Osteoblast (primary cell): ENCODE data around the gene VANGL1. TPM values are rescaled to one million over a fixed set of nuclear protein-coding genes. Genes with fewer than 3 reads are reported as not detected.

Source experiments
- DNase-seq: peaks from one replicate; pipeline ENCODE4 v3.0.0; 2011; ENCODE audit warnings: low spot score, mixed read lengths; ENCODE audit not compliant: insufficient read length; ENCODE audit errors: missing footprints
- H2AFZ ChIP-seq: 2 replicates; pipeline ENCODE4 v1.6.0; 2011; ENCODE audit warnings: mild to moderate bottlenecking, low read length
- H3K27ac ChIP-seq: 2 replicates; pipeline ENCODE4 v1.5.1; 2011; ENCODE audit warnings: mild to moderate bottlenecking, low read depth, low read length, moderate library complexity
- H3K27me3 ChIP-seq: 2 replicates; pipeline ENCODE4 v1.6.0; 2012; ENCODE audit warnings: mild to moderate bottlenecking, control low read depth, inconsistent platforms, low read length, moderate library complexity; ENCODE audit not compliant: insufficient read depth
- H3K36me3 ChIP-seq: 2 replicates; pipeline ENCODE4 v1.5.1; 2011; ENCODE audit warnings: mild to moderate bottlenecking, low read length, control low read depth, moderate library complexity; ENCODE audit not compliant: insufficient read depth
- H3K4me1 ChIP-seq: 2 replicates; pipeline ENCODE4 v1.5.1; 2011; ENCODE audit warnings: mild to moderate bottlenecking, low read length, control low read depth, moderate library complexity; ENCODE audit not compliant: insufficient read depth
- H3K4me2 ChIP-seq: 2 replicates; pipeline ENCODE4 v1.6.0; 2011; ENCODE audit warnings: mild to moderate bottlenecking, low read length; ENCODE audit not compliant: insufficient read depth
- H3K4me3 ChIP-seq: fragments of 200-600 bp; sonication (generic); 3 replicates; pipeline ENCODE4 v1.5.1; 2012; ENCODE audit warnings: mild to moderate bottlenecking, low read length, inconsistent platforms; ENCODE audit not compliant: insufficient read depth
- H3K79me2 ChIP-seq: 2 replicates; pipeline ENCODE4 v1.6.0; 2012; ENCODE audit warnings: mild to moderate bottlenecking, low read length, control low read depth, inconsistent platforms; ENCODE audit not compliant: insufficient read depth
- H3K9me3 ChIP-seq: 2 replicates; pipeline ENCODE4 v1.5.1; 2011; ENCODE audit warnings: low read depth, low read length, control low read depth
- H4K20me1 ChIP-seq: 2 replicates; pipeline ENCODE4 v1.6.0; 2012; ENCODE audit warnings: mild to moderate bottlenecking, low read length, control low read depth; ENCODE audit not compliant: insufficient read depth
- total RNA-seq: library from RNA; depleted of rRNA; stranded (reverse); fragments of >200 nt; gene quantifications from 2 replicates; pipeline ENCODE4 v1.2.3, GENCODE V29; 2012
- TF ChIP-seq, protein P1 (sequence below): IDR thresholded peaks from 2 replicates; pipeline ENCODE4 v1.5.1; 2011; ENCODE audit warnings: mild to moderate bottlenecking, low read depth, low read length, moderate library complexity; ENCODE audit errors: extremely low read depth

Gene VANGL1
- total RNA-seq, 1 donor = 11.2 TPM

DNA sequence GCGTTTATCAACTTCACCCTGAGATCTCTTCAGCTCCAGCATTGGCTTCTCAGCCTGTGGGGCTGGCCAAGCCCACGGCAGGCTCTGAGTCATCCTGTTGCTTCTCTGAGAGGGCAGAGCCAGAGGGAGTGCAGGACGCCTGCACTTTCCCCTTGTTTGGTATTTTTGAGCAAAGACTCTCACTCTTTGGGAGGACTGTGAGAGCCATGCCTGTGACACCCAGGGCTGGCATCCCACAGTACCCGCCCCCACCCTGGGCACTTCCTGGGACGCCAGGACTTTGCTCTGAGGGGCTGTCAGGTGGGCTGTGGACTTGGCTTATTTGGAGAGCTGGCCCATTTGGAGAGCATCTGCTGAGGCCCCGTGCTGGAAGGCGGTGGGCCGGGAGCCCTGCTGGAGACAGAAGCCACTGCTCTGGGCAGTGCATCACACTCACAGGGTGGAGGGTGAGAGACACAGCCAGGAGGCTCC is 37.4 kb downstream of the VANGL1 start:
- Histone ChIP-seq H3K4me1 (peaks cover 7% of the 10 kb centered on the region), H4K20me1 (peaks cover 11% of the 10 kb centered on the region), H3K36me3 (peaks cover 7% of the 10 kb centered on the region), H3K27me3 (no peaks in the 10 kb centered on the region), H3K4me2 (no peak overlapping the region), H3K79me2 (peaks cover 2% of the 10 kb centered on the region), H2AFZ (no peak overlapping the region), H3K9me3 (no peaks in the 10 kb centered on the region), H3K27ac (no peak overlapping the region), H3K4me3 (no peak overlapping the region)
- TF ChIP-seq, protein P1, sequence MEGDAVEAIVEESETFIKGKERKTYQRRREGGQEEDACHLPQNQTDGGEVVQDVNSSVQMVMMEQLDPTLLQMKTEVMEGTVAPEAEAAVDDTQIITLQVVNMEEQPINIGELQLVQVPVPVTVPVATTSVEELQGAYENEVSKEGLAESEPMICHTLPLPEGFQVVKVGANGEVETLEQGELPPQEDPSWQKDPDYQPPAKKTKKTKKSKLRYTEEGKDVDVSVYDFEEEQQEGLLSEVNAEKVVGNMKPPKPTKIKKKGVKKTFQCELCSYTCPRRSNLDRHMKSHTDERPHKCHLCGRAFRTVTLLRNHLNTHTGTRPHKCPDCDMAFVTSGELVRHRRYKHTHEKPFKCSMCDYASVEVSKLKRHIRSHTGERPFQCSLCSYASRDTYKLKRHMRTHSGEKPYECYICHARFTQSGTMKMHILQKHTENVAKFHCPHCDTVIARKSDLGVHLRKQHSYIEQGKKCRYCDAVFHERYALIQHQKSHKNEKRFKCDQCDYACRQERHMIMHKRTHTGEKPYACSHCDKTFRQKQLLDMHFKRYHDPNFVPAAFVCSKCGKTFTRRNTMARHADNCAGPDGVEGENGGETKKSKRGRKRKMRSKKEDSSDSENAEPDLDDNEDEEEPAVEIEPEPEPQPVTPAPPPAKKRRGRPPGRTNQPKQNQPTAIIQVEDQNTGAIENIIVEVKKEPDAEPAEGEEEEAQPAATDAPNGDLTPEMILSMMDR = no peak
- DNase-seq = peak; percentile 97

DNA sequence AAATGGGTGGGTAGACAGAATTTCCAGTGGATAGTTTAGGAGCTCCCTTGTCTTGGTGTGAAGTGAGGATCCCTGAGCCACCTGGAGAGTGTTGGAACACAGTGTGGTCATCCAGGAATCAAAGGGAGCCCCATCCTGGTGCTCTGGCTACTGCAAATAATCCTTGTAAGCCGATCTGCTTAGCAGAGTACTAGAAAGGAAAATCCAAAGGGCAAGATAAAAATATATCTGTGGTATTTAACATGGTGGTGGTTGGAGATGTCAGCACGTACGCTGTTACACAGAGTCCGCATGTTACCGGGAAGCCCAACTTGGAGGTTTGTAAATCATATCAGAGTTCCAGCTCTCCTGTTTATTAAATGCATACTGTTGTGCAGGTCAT is 39.0 kb downstream of the VANGL1 start:
- no peak overlapping the region for H3K4me3 ChIP-seq
- H3K79me2 ChIP-seq = peaks cover 2% of the 10 kb centered on the region
- H3K27ac ChIP-seq = no peak overlapping the region
- no peak for DNase-seq
- H3K4me1 ChIP-seq = peaks cover 7% of the 10 kb centered on the region
- H3K36me3 ChIP-seq = peaks cover 23% of the 10 kb centered on the region
- no peaks in the 10 kb centered on the region for H3K27me3 ChIP-seq
- TF ChIP-seq, protein P1 = no peak
- H2AFZ ChIP-seq = no peak overlapping the region
- H3K4me2 ChIP-seq = no peak overlapping the region
- H4K20me1 ChIP-seq = peaks cover 11% of the 10 kb centered on the region
- H3K9me3 ChIP-seq = no peaks in the 10 kb centered on the region

DNA sequence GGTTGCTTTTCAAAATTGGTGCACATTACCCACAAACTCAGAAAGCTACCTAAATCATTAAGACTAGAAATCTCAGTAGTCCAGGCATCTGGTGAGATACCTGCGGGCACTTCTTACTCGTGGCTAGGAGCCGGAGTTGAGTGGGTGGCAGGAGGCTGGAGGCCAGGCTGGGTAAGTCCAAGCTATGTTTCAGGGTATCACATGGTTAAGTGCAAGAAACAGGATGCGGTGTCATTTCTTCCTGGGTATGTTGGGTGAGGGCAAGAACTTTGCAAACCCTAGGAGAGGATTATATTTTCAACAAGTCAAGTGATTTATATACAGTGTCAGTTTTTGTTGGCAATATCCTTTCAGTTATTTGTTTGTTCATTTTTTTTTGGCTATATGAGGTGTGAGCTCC is 41.0 kb downstream of the VANGL1 start:
- Histone ChIP-seq H2AFZ (no peak overlapping the region), H3K4me2 (no peak overlapping the region), H4K20me1 (peaks cover 11% of the 10 kb centered on the region), H3K4me1 (peaks cover 7% of the 10 kb centered on the region), H3K9me3 (no peaks in the 10 kb centered on the region), H3K27me3 (no peaks in the 10 kb centered on the region), H3K27ac (no peak overlapping the region), H3K36me3 (peaks cover 27% of the 10 kb centered on the region), H3K79me2 (no peaks in the 10 kb centered on the region), H3K4me3 (no peak overlapping the region)
- TF ChIP-seq, protein P1 = no peak
- DNase-seq = no peak

DNA sequence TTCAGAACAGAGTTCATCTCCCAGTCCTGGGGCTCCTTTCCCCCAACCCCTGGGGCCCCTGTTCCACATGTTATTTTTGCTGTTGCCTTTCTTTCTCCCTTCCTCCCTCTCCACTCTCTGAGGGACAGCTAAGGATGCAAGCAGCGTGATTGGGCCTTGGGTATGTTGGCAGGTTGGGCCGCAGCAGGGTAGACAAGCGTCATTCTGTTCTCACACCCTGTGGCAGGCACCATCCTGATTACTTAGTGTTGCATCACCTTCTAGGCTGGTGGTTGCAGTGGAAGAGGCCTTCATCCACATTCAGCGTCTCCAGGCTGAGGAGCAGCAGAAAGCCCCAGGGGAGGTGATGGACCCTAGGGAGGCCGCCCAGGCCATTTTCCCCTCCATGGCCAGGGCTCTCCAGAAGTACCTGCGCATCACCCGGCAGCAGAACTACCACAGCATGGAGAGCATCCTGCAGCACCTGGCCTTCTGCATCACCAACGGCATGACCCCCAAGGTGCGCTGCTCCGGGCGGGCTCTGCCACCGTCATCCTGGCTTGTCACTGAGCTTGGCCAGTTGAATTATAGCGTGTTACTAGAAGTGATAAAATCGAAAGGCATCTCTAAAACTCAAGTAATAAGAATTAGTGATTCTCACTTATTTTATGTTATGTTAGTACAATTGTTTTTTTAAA is 43.4 kb downstream of the VANGL1 start:
- no peaks in the 10 kb centered on the region for H3K4me1 ChIP-seq
- H3K79me2 ChIP-seq = no peaks in the 10 kb centered on the region
- H2AFZ ChIP-seq = no peak overlapping the region
- H3K27ac ChIP-seq = no peak overlapping the region
- no peak for DNase-seq
- H3K9me3 ChIP-seq = no peaks in the 10 kb centered on the region
- peaks cover 31% of the 10 kb centered on the region for H3K36me3 ChIP-seq
- no peak overlapping the region for H3K4me3 ChIP-seq
- no peaks in the 10 kb centered on the region for H3K27me3 ChIP-seq
- no peaks in the 10 kb centered on the region for H4K20me1 ChIP-seq
- H3K4me2 ChIP-seq = no peak overlapping the region
- TF ChIP-seq, protein P1 = no peak
